Glutamatergic neuron (in vitro differentiated cells): Measurements from ENCODE around the gene ZKSCAN5. TPM values are rescaled to one million over a fixed set of nuclear protein-coding genes. Genes with fewer than 3 reads are reported as not detected.

Experiments used
- DNase-seq: peaks from one replicate; pipeline ENCODE4 v3.0.0; 2022
- H3K27ac Mint-ChIP-seq: one replicate; pipeline ENCODE4 v1.8.0; 2020; ENCODE audit warnings: mild to moderate bottlenecking, mixed read lengths, inconsistent platforms; ENCODE audit not compliant: unreplicated experiment
- H3K27me3 Mint-ChIP-seq: one replicate; pipeline ENCODE4 v1.8.0; 2020; ENCODE audit warnings: mild to moderate bottlenecking, moderate library complexity, mixed read lengths, inconsistent platforms; ENCODE audit not compliant: unreplicated experiment
- H3K36me3 Mint-ChIP-seq: one replicate; pipeline ENCODE4 v1.8.0; 2020; ENCODE audit warnings: mild to moderate bottlenecking, mixed read lengths, inconsistent platforms; ENCODE audit not compliant: unreplicated experiment
- H3K4me1 Mint-ChIP-seq: one replicate; pipeline ENCODE4 v1.8.0; 2020; ENCODE audit warnings: mild to moderate bottlenecking, low read depth, mixed read lengths, inconsistent platforms; ENCODE audit not compliant: unreplicated experiment
- H3K4me3 Mint-ChIP-seq: one replicate; pipeline ENCODE4 v1.8.0; 2020; ENCODE audit warnings: mild to moderate bottlenecking, mixed read lengths, inconsistent platforms; ENCODE audit not compliant: unreplicated experiment
- H3K9me3 Mint-ChIP-seq: one replicate; pipeline ENCODE4 v1.8.0; 2020; ENCODE audit warnings: mild to moderate bottlenecking, moderate library complexity, mixed read lengths, inconsistent platforms; ENCODE audit not compliant: unreplicated experiment
- CTCF ChIP-seq: fragments of 200-600 bp; sonication (generic); IDR thresholded peaks from one replicate; pipeline ENCODE4 v1.5.0; 2021; ENCODE audit not compliant: partially characterized antibody, unreplicated experiment
- long read RNA-seq: library from polyadenylated mRNA; unstranded; transcript quantifications from one replicate; pipeline ENCODE4 v2.0.0, GENCODE V29; 2020; ENCODE audit not compliant: unreplicated experiment
- total RNA-seq: library from RNA; stranded (reverse); fragmentation: NEBNext Ultra II Directional; extraction: Animal tissue kit (Norgen Biotek cat#: 25700); gene quantifications from one replicate; pipeline ENCODE4 v1.2.1, GENCODE V29; 2021; ENCODE audit not compliant: unreplicated experiment

The ZKSCAN5 gene
- total RNA-seq = 18.7 TPM
- long read RNA-seq, partial matches to known transcripts = 2 of 4 reads
- long read RNA-seq, other reads (novel, unspliced or antisense) = 2 of 4 reads

- peak within 1 kb of the TSS; percentile 99 for H3K27ac Mint-ChIP-seq
- TF ChIP-seq CTCF = no peak
- H3K4me3 Mint-ChIP-seq = peak within 1 kb of the TSS; percentile 100
- peaks cover 12% of the 10 kb centered on the region for H3K4me1 Mint-ChIP-seq
- peaks cover 4% of the 10 kb centered on the region for H3K9me3 Mint-ChIP-seq
- H3K27me3 Mint-ChIP-seq = peaks cover 7% of the 10 kb centered on the region
- peak; percentile 97 for DNase-seq
- H3K36me3 Mint-ChIP-seq = no peaks in the 10 kb centered on the region
Measured at GRCh38 chr7:99504603-99505323, at the start of gene ZKSCAN5. Gene ZKSCAN5, plus strand, starts transcription at chr7:99504662. Its CDS starts 1,383 bp downstream, at chr7:99506045.

- no peak for TF ChIP-seq CTCF
- peaks cover 8% of the 10 kb centered on the region for H3K9me3 Mint-ChIP-seq
- peaks cover 6% of the 10 kb centered on the region for H3K27me3 Mint-ChIP-seq
- no peak for DNase-seq
- H3K27ac Mint-ChIP-seq = peak overlapping the region; percentile 68
- H3K36me3 Mint-ChIP-seq = no peaks in the 10 kb centered on the region
- peaks cover 17% of the 10 kb centered on the region for H3K4me1 Mint-ChIP-seq
- no peak overlapping the region for H3K4me3 Mint-ChIP-seq
Measured at GRCh38 chr7:99455874-99456273, 48.6 kb upstream of the ZKSCAN5 start.

- H3K9me3 Mint-ChIP-seq = peaks cover 8% of the 10 kb centered on the region
- H3K27ac Mint-ChIP-seq = peak overlapping the region; percentile 68
- no peak for DNase-seq
- H3K36me3 Mint-ChIP-seq = no peaks in the 10 kb centered on the region
- H3K4me3 Mint-ChIP-seq = no peak overlapping the region
- peaks cover 6% of the 10 kb centered on the region for H3K27me3 Mint-ChIP-seq
- TF ChIP-seq CTCF = no peak
- peaks cover 17% of the 10 kb centered on the region for H3K4me1 Mint-ChIP-seq
Measured at GRCh38 chr7:99456288-99456687, 48.2 kb upstream of the ZKSCAN5 start.

GRCh38 chr7:99457050-99457649 is 47.3 kb upstream of the ZKSCAN5 start:
- Mint-ChIP-seq H3K4me3 (no peak overlapping the region), H3K4me1 (peaks cover 17% of the 10 kb centered on the region), H3K27me3 (peaks cover 6% of the 10 kb centered on the region), H3K9me3 (peaks cover 8% of the 10 kb centered on the region), H3K27ac (peak overlapping the region; percentile 68), H3K36me3 (no peaks in the 10 kb centered on the region)
- no peak for TF ChIP-seq CTCF
- no peak for DNase-seq
